Measurements from ENCODE around the gene HOXB9.

The HOXB9 gene

GRCh38 chr17:48637323-48638260, 11.4 kb upstream of the HOXB9 start:
- DNase-seq = no peak

GRCh38 chr17:48636177-48637018, 10.2 kb upstream of the HOXB9 start:
- DNase-seq = no peak

GRCh38 chr17:48634493-48635208, 8.5 kb upstream of the HOXB9 start:
- DNase-seq = no peak

- DNase-seq = no peak
Measured at GRCh38 chr17:48633266-48633677, 7.1 kb upstream of the HOXB9 start.

- DNase-seq = no peak
Measured at GRCh38 chr17:48632579-48633265, 6.6 kb upstream of the HOXB9 start.

- DNase-seq = no peak
Measured at GRCh38 chr17:48631693-48632578, 5.8 kb upstream of the HOXB9 start.

- DNase-seq = no peak
Measured at GRCh38 chr17:48630925-48631692, 5.0 kb upstream of the HOXB9 start.

- no peak for DNase-seq
Measured at GRCh38 chr17:48630009-48630924, 4.1 kb upstream of the HOXB9 start.

GRCh38 chr17:48629411-48629759, 3.2 kb upstream of the HOXB9 start:
- DNase-seq = no peak

GRCh38 chr17:48628649-48629410, 2.7 kb upstream of the HOXB9 start:
- DNase-seq = no peak

GRCh38 chr17:48627623-48628521, 1.7 kb upstream of the HOXB9 start:
- DNase-seq = no peak

GRCh38 chr17:48627118-48627597, 1.0 kb upstream of the HOXB9 start:
- DNase-seq = no peak

- no peak for DNase-seq
Measured at GRCh38 chr17:48625495-48626244, 488 bp downstream of the HOXB9 start.

- DNase-seq = no peak
Measured at GRCh38 chr17:48624544-48625494, 1.3 kb downstream of the HOXB9 start.

- no peak for DNase-seq
Measured at GRCh38 chr17:48624118-48624517, 2.0 kb downstream of the HOXB9 start.

- DNase-seq = no peak
Measured at GRCh38 chr17:48623583-48623982, 2.6 kb downstream of the HOXB9 start.
